Ishikawa (cell line): Measurements from ENCODE around the gene SLC35E3.

Experiments
- CEBPB ChIP-seq: IDR thresholded peaks from 2 replicates; pipeline ENCODE4 v1.6.1; 2012
- CREB1 ChIP-seq: IDR thresholded peaks from 2 replicates; pipeline ENCODE4 v1.6.1; 2012; ENCODE audit warnings: low read depth
- EGR1 ChIP-seq: IDR thresholded peaks from 2 replicates; pipeline ENCODE4 v1.6.1; 2012
- EP300 ChIP-seq: IDR thresholded peaks from 2 replicates; pipeline ENCODE4 v1.6.1; 2012; ENCODE audit warnings: borderline replicate concordance
- FOXM1 ChIP-seq: IDR thresholded peaks from 2 replicates; pipeline ENCODE4 v1.6.1; 2012; ENCODE audit warnings: low read depth, borderline replicate concordance
- NFIC ChIP-seq: IDR thresholded peaks from 2 replicates; pipeline ENCODE4 v1.6.1; 2012
- RAD21 ChIP-seq: IDR thresholded peaks from 2 replicates; pipeline ENCODE4 v1.6.1; 2012; ENCODE audit warnings: low read depth
- TAF1 ChIP-seq: IDR thresholded peaks from 2 replicates; pipeline ENCODE4 v1.6.1; 2012; ENCODE audit warnings: low read depth, mild to moderate bottlenecking
- TCF12 ChIP-seq: IDR thresholded peaks from 2 replicates; pipeline ENCODE4 v1.6.1; 2012; ENCODE audit warnings: low read depth
- TEAD4 ChIP-seq: IDR thresholded peaks from 2 replicates; pipeline ENCODE4 v1.6.1; 2012
- YY1 ChIP-seq: IDR thresholded peaks from 2 replicates; pipeline ENCODE4 v1.6.1; 2012; ENCODE audit warnings: low read depth
- ZBTB7A ChIP-seq: IDR thresholded peaks from 2 replicates; pipeline ENCODE4 v1.6.1; 2012; ENCODE audit warnings: low read depth
- TF ChIP-seq, protein P1 (sequence below): IDR thresholded peaks from 2 replicates; pipeline ENCODE4 v1.6.1; 2012; ENCODE audit warnings: low read depth, mild to moderate bottlenecking
- TF ChIP-seq, protein P2 (sequence below): IDR thresholded peaks from 2 replicates; pipeline ENCODE4 v1.6.1; 2012
- TF ChIP-seq, protein P3 (sequence below): IDR thresholded peaks from 2 replicates; pipeline ENCODE4 v1.6.1; 2012

Gene SLC35E3

DNA sequence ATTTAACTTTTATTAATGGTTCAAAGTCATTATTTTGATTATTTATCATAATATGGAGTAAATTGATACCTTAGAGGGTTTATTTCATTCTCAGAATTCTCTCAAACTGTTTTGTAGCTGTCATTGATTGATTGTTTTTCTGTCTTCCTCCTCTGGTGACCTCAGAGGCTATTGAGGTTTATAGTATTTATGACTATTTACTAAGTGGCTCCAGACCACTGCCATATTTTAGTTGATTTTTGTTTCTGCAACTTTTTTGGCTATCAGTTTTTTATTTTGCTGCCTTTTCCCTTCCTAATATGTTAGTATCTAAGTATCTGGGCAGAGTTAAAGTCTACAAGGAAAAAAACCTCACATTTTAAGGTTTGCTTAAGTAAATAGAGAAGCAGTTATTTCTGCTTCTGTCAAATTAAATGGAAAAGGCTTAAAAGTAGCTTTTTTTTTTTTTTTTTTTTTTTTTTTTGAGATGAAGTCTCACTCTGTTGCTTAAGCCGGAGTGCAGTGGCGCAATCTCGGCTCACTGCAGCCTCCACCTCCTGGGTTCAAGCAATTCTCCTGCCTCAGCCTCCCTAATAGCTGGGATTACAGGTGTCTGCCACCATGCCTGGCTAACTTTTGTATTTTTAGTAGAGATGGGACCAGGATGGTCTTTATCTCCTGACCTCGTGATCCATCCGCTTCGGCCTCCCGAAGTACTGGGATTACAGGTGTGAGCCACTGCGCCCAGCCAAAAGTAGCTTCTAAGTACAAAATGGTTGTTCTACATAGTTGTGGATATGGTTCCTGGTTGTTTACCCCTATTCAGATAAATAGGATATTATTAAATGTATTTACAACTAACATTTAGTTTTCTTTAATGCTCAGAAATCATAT lies 70.2 kb downstream of the SLC35E3 start:
- TF ChIP-seq TCF12: no peak
- no peak for TF ChIP-seq CREB1
- no peak for TF ChIP-seq NFIC
- TF ChIP-seq, protein P1, sequence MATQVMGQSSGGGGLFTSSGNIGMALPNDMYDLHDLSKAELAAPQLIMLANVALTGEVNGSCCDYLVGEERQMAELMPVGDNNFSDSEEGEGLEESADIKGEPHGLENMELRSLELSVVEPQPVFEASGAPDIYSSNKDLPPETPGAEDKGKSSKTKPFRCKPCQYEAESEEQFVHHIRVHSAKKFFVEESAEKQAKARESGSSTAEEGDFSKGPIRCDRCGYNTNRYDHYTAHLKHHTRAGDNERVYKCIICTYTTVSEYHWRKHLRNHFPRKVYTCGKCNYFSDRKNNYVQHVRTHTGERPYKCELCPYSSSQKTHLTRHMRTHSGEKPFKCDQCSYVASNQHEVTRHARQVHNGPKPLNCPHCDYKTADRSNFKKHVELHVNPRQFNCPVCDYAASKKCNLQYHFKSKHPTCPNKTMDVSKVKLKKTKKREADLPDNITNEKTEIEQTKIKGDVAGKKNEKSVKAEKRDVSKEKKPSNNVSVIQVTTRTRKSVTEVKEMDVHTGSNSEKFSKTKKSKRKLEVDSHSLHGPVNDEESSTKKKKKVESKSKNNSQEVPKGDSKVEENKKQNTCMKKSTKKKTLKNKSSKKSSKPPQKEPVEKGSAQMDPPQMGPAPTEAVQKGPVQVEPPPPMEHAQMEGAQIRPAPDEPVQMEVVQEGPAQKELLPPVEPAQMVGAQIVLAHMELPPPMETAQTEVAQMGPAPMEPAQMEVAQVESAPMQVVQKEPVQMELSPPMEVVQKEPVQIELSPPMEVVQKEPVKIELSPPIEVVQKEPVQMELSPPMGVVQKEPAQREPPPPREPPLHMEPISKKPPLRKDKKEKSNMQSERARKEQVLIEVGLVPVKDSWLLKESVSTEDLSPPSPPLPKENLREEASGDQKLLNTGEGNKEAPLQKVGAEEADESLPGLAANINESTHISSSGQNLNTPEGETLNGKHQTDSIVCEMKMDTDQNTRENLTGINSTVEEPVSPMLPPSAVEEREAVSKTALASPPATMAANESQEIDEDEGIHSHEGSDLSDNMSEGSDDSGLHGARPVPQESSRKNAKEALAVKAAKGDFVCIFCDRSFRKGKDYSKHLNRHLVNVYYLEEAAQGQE: no peak
- no peak for TF ChIP-seq YY1
- no peak for TF ChIP-seq TEAD4
- TF ChIP-seq, protein P2, sequence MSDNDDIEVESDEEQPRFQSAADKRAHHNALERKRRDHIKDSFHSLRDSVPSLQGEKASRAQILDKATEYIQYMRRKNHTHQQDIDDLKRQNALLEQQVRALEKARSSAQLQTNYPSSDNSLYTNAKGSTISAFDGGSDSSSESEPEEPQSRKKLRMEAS: no peak

DNA sequence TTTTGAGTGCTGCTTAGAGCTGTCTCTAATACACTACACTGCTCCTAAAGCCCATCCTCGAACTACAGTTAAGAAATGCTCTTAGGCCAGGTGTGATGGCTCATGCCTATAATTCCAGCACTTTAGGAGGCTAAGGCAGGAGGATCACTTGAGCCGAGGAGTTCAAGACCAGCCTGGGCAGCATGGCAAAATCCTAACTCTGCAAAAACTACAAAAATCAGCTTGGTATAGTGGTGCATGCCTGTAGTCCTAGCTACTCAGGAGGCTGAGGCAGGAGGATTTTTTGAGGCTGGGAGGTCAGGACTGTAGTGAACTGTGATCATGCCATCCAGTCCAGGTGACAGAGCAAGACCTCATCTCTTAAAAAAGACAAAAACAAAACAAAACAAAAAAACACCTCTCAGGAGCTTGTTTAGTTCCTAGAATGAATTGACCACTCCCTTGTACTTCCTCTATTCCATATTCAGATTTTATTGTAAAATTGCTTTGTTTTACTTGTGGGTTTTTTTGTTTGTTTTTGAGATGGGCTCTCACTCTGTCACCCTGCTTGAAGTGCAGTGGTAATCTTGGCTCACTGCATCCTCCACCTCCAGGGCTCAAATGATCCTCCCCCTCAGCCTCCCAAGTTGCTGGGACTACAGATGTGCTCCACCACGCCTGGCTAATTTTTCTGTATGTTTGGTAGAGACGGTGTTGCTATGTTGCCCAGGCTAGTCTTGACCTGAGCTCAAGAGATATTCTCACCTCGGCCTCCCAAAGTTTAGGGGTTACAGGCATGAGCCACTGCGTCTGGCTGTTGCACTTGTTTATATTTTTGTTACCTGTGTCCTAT lies 75.6 kb downstream of the SLC35E3 start:
- no peak for TF ChIP-seq EP300

DNA sequence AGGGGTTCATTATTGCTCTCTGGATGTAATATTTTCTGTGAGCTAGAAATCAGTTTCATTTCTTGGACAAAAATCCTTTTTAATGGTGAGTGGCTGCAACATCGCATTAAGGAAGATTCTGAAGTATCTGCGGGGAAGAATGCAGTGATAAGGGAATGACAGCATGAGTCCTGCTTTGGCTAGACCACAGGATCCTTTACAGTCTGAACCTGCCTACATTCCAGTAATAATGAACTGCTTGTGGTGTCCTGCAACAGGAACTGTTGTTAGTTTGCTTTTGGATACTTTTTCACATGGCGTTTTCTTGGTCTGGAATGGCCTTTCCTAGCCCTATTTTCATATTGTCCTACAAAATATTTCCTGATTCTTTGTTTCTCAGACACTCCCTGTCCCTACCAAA lies 77.7 kb downstream of the SLC35E3 start:
- TF ChIP-seq RAD21: no peak
- TF ChIP-seq ZBTB7A: no peak
- no peak for TF ChIP-seq EGR1
- TF ChIP-seq NFIC: no peak
- no peak for TF ChIP-seq YY1
- TF ChIP-seq TCF12: no peak
- no peak for TF ChIP-seq CEBPB
- no peak for TF ChIP-seq FOXM1

DNA sequence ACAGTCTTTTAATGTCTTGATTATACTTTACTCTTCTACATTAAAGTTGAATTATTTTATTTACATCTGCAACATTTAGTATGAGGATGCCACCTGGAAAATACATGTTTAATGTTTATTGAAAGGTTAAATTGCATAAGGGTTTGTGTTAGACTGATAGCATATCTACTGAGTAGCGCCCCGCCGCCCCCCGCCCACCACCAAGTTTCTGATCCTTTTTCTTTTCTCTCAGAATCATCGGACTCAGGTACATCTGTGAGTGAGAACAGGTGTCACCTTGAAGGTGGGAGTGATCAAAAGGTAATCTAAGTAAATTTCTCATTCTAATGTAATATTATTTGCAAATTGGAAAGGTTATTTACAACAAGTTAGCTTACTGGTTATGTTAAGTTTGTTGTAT lies 78.2 kb downstream of the SLC35E3 start:
- TF ChIP-seq NFIC: no peak
- TF ChIP-seq TCF12: no peak
- no peak for TF ChIP-seq CEBPB
- TF ChIP-seq RAD21: no peak
- TF ChIP-seq, protein P3, sequence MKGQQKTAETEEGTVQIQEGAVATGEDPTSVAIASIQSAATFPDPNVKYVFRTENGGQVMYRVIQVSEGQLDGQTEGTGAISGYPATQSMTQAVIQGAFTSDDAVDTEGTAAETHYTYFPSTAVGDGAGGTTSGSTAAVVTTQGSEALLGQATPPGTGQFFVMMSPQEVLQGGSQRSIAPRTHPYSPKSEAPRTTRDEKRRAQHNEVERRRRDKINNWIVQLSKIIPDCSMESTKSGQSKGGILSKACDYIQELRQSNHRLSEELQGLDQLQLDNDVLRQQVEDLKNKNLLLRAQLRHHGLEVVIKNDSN: no peak
- no peak for TF ChIP-seq ZBTB7A
- TF ChIP-seq, protein P1: no peak
- TF ChIP-seq CREB1: no peak
- TF ChIP-seq YY1: no peak
- no peak for TF ChIP-seq EGR1
- TF ChIP-seq, protein P2: no peak
- no peak for TF ChIP-seq FOXM1
- TF ChIP-seq TEAD4: no peak

DNA sequence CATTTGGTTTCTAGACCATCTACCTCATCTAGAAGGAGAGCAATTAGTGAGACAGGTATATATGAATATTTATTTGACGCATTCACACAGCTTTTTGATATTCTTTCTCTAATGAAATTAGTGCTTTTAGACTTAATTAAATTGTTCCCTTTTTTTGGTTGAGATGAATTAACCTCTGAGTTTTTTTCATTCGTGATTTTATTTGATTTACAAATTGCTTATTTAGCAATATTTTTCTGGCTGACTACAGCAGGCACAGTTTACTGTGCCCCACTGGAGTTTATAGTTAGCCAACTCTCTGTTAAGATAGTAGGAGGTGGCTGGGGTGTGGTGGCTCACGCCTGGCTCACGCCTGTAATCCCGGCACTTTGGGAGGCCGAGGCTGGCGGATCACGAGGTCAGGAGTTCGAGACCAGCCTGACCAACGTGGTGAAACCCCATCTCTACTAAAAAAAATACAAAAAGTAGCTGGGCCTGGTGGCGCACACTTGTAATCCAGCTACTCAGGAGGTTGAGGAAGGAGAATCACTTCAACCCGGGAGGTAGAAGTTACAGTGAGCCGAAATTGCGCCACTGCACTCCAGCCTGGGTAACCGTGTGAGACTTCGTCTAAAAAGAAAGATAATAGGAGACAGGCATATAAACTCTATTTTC lies 78.7 kb downstream of the SLC35E3 start:
- TF ChIP-seq FOXM1: no peak
- no peak for TF ChIP-seq CREB1
- TF ChIP-seq, protein P3: no peak
- TF ChIP-seq NFIC: no peak
- no peak for TF ChIP-seq TEAD4
- no peak for TF ChIP-seq ZBTB7A
- TF ChIP-seq CEBPB: no peak
- TF ChIP-seq, protein P2: no peak
- TF ChIP-seq TCF12: no peak
- no peak for TF ChIP-seq EP300
- no peak for TF ChIP-seq RAD21
- TF ChIP-seq TAF1: no peak
- TF ChIP-seq EGR1: no peak
